Endothelial cell of umbilical vein (primary cell): Measurements from ENCODE around the gene POFUT2. TPM values are rescaled to one million over a fixed set of nuclear protein-coding genes. Genes with fewer than 3 reads are reported as not detected.

Experiments used
- BruUV-seq: library from RNA; stranded (reverse); fragments of 400-500 nt; replicated peaks from 2 replicates; lab custom pipeline; 2021; lab: Mats Ljungman, UMichigan
- CTCF ChIA-PET: fragments of 300-600, 350-600 bp; sonication (Branson Sonifier 250); formaldehyde crosslinking; loops from one replicate; lab custom pipeline; 2021; ENCODE audit warnings: antibody characterized with exemption, inconsistent platforms; lab: Charles Lee
- POLR2A ChIA-PET: fragments of 300-600, 350-600 bp; sonication (Branson Sonifier 250); formaldehyde crosslinking; loops from one replicate; lab custom pipeline; 2021; ENCODE audit warnings: antibody characterized with exemption, inconsistent platforms; lab: Charles Lee
- DNase-seq: peaks from one replicate; pipeline ENCODE4 v3.0.0-alpha.2; 2011; ENCODE audit warnings: low read depth, low spot score
- FAIRE-seq: peaks from 2 replicates; lab custom pipeline; 2011; peaks lifted over from hg19 to GRCh38; lab: Jason Lieb, UNC
- H2AFZ ChIP-seq: 2 replicates; pipeline ENCODE4 v1.6.0; 2012; ENCODE audit warnings: low read depth, low read length, control low read depth, inconsistent platforms
- H3K27ac ChIP-seq: 2 replicates; pipeline ENCODE4 v1.5.1; 2011; ENCODE audit warnings: low read depth, mild to moderate bottlenecking, control low read depth, low read length, moderate library complexity; ENCODE audit not compliant: insufficient read depth
- H3K27me3 ChIP-seq, 2 experiments: 2 replicates each; pipeline versions ENCODE4 v1.6.0 to v1.6.1; 2011; ENCODE audit warnings: low read length in 2 of 2, mixed read lengths in 1 of 2; ENCODE audit not compliant: control insufficient read depth in 2 of 2, insufficient read depth in 2 of 2
- H3K36me3 ChIP-seq, 2 experiments: 2 replicates in 1 of 2; 3 replicates in 1 of 2; pipeline ENCODE4 v1.5.1; 2011; ENCODE audit warnings: low read length in 2 of 2, mild to moderate bottlenecking in 1 of 2, moderate library complexity in 1 of 2; ENCODE audit not compliant: control insufficient read depth in 2 of 2, insufficient read depth in 2 of 2; ENCODE audit errors: extremely low read depth in 1 of 2
- H3K4me1 ChIP-seq: 3 replicates; pipeline ENCODE4 v1.5.1; 2011; ENCODE audit warnings: mild to moderate bottlenecking, low read length; ENCODE audit not compliant: control insufficient read depth, insufficient read depth; ENCODE audit errors: extremely low read depth
- H3K4me2 ChIP-seq: 2 replicates; pipeline ENCODE4 v1.6.1; 2011; ENCODE audit warnings: low read length, control low read depth, mixed read lengths; ENCODE audit not compliant: insufficient read depth
- H3K4me3 ChIP-seq, 3 experiments: fragments of 200-600 bp in 1 of 3; sonication (generic), shearing (Covaris generic) in 1 of 3; replicated peaks in 1 of 3; 2 replicates each; pipeline ENCODE4 v1.5.1; 2011 to 2016; ENCODE audit warnings: control low read depth in 3 of 3, low read length in 3 of 3, mild to moderate bottlenecking in 2 of 3, inconsistent platforms in 1 of 3, low read depth in 1 of 3, moderate library complexity in 1 of 3; ENCODE audit not compliant: insufficient read depth in 1 of 3
- H3K79me2 ChIP-seq: 2 replicates; pipeline ENCODE4 v1.6.0; 2012; ENCODE audit warnings: low read length, inconsistent platforms; ENCODE audit not compliant: control insufficient read depth, insufficient read depth
- H3K9ac ChIP-seq: replicated peaks from 2 replicates; pipeline ENCODE3; 2011; ENCODE audit warnings: low read length, control low read depth; ENCODE audit not compliant: insufficient read depth; ENCODE audit errors: extremely low read depth
- H3K9me1 ChIP-seq: replicated peaks from 3 replicates; pipeline ENCODE4 v1.6.0; 2011; ENCODE audit warnings: mild to moderate bottlenecking, low read length; ENCODE audit not compliant: control insufficient read depth, insufficient read depth; ENCODE audit errors: extremely low read depth
- H3K9me3 ChIP-seq: replicated peaks from 2 replicates; pipeline ENCODE4 v1.5.1; 2012; ENCODE audit warnings: low read length, inconsistent platforms; ENCODE audit not compliant: control insufficient read depth, insufficient read depth
- H4K20me1 ChIP-seq: replicated peaks from 2 replicates; pipeline ENCODE3; 2011; ENCODE audit warnings: mild to moderate bottlenecking, low read length; ENCODE audit not compliant: control insufficient read depth, insufficient read depth; ENCODE audit errors: extremely low read depth
- EZH2 ChIP-seq: IDR thresholded peaks from 2 replicates; pipeline ENCODE4 v1.6.1; 2012; ENCODE audit warnings: borderline replicate concordance, low read depth, mild to moderate bottlenecking, moderate library complexity, low read length, inconsistent platforms; ENCODE audit not compliant: severe bottlenecking
- FOS ChIP-seq: IDR thresholded peaks from 2 replicates; pipeline ENCODE4 v1.6.1; 2011; ENCODE audit warnings: mild to moderate bottlenecking, low read length, moderate library complexity, borderline replicate concordance; ENCODE audit not compliant: insufficient read depth
- GATA2 ChIP-seq: IDR thresholded peaks from 2 replicates; pipeline ENCODE4 v1.7.0; 2011; ENCODE audit warnings: low read depth, mild to moderate bottlenecking, moderate library complexity, mixed read lengths, low read length; ENCODE audit not compliant: insufficient read length, insufficient read depth
- JUN ChIP-seq: IDR thresholded peaks from 2 replicates; pipeline ENCODE4 v1.6.1; 2011; ENCODE audit warnings: borderline replicate concordance, low read depth; ENCODE audit not compliant: insufficient read length, insufficient read depth
- MYC ChIP-seq: IDR thresholded peaks from one replicate; pipeline ENCODE4 v1.6.1; 2011; ENCODE audit warnings: mild to moderate bottlenecking, low read depth, low read length
- POLR2A ChIP-seq: IDR thresholded peaks from 2 replicates; pipeline ENCODE4 v1.6.1; 2012; ENCODE audit warnings: low read depth, mild to moderate bottlenecking, control low read depth, low read length
- POLR2AphosphoS5 ChIP-seq: IDR thresholded peaks from 2 replicates; pipeline ENCODE4 v1.6.1; 2012; ENCODE audit warnings: low read depth, mild to moderate bottlenecking, control low read depth, low read length, moderate library complexity; ENCODE audit not compliant: insufficient read depth
- dilution Hi-C: fragments of 300-500 bp; cut with MboI; formaldehyde crosslinking; loops from one replicate; pipeline ENCODE4 v1.15.0; 2019; ENCODE audit warnings: low sequenced_read_pairs; ENCODE audit not compliant: extremely low pct_ligation_motif_present
- intact Hi-C: fragments of 100-400 bp; cut with micrococcal nuclease; formaldehyde crosslinking; loops from one replicate; pipeline ENCODE4 v1.10.0; 2022
- polyA plus RNA-seq, 4 experiments: library from polyadenylated mRNA; depleted of rRNA in 3 of 4; stranded (reverse) in 3 of 4; unstranded in 1 of 4; fragments of >200 nt; gene quantifications; 2 replicates each; pipeline versions ENCODE4 v1.2.1 to v1.2.3, GENCODE V29; 2011 to 2012; ENCODE audit warnings: missing spikeins in 1 of 4
- total RNA-seq: library from RNA; stranded (reverse); gene quantifications from 2 replicates; pipeline ENCODE4 v1.2.3, GENCODE V29; 2021
- TF ChIP-seq, protein P1 (sequence below), 2 donors: IDR thresholded peaks; 1 replicate in 1 of 2; 2 replicates in 1 of 2; pipeline ENCODE4 v1.5.1; 2011; ENCODE audit warnings: low read length in 2 of 2, mild to moderate bottlenecking in 2 of 2, moderate library complexity in 2 of 2, control low read depth in 1 of 2, inconsistent platforms in 1 of 2, low read depth in 1 of 2; ENCODE audit not compliant: insufficient read depth in 1 of 2; ENCODE audit errors: extremely low read depth in 1 of 2
- TF ChIP-seq, protein P2 (sequence below): IDR thresholded peaks from 2 replicates; pipeline ENCODE4 v1.6.1; 2011; ENCODE audit not compliant: insufficient read depth, insufficient read length

The POFUT2 gene
- total and polyA plus RNA-seq, 2 donors (not counting 3 experiments of a cell fraction or from before 2014, with no cell fraction given): 30.7 to 47.5 TPM

DNA sequence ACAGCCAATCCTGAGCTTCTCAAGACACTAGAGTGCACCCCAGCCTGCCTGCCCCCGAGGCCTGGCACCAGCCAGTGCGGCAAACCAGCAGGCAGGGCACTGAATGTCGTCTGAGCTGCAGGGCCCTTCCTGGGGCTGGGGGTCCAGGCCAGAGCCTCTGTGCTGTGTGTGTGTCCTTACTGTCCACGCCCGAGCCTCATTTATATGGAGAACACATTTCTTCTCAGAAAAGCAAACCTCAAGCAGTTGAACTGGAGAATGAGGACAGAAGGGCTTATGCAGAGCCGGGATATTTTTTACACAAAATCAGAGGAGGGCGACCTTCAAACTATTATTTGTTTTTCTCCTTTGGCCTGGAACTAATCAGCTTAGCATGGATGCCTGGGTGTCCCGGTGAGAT lies 52.7 kb downstream of the POFUT2 start:
- no TSS peak for BruUV-seq
- dilution Hi-C loops: no loop called here
- no peak overlapping the region for H3K4me3 ChIP-seq

DNA sequence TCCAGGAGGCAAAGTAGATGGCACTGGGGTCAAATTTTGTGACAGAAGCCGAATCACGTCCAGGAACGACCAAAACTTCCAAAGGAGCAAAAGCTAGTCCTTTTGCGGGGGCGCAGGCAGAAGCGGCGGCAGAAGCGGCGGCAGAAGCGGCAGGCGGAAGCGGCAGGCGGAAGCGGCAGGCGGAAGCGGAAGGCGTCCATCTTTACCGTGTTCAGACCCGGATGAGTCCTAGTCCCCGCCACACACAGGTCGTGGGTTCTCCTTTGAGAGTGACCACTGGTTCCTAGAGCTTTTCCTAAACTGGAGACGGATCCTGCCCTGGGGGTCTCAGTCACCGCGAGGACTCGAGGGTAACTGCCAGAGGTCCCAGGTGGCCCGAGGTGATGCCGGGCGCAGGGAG lies 53.6 kb downstream of the POFUT2 start:
- no peak for DNase-seq
- no peak overlapping the region for H3K4me3 ChIP-seq
- no peak overlapping the region for H2AFZ ChIP-seq
- ChIA-PET POLR2A (no interaction called here), CTCF (interaction anchor here (1.7 kb wide), 1 partner anchor 26 kb away, joined by 7 read pairs; no protein-coding TSS in a partner anchor)
- no peaks in the 10 kb centered on the region for H4K20me1 ChIP-seq
- no peaks in the 10 kb centered on the region for H3K36me3 ChIP-seq
- no peaks in the 10 kb centered on the region for H3K79me2 ChIP-seq
- no TSS peak for BruUV-seq
- H3K4me2 ChIP-seq: no peak overlapping the region
- peaks cover 8 to 26% of the 10 kb centered on the region in 2 experiments for H3K27me3 ChIP-seq
- intact Hi-C loops: no loop called here
- H3K9me3 ChIP-seq: no peaks in the 10 kb centered on the region
- no peaks in the 10 kb centered on the region for H3K9me1 ChIP-seq
- dilution Hi-C loops: no loop called here
- H3K4me1 ChIP-seq: no peaks in the 10 kb centered on the region
- TF ChIP-seq GATA2: no peak
- TF ChIP-seq POLR2A: no peak
- TF ChIP-seq, protein P1, sequence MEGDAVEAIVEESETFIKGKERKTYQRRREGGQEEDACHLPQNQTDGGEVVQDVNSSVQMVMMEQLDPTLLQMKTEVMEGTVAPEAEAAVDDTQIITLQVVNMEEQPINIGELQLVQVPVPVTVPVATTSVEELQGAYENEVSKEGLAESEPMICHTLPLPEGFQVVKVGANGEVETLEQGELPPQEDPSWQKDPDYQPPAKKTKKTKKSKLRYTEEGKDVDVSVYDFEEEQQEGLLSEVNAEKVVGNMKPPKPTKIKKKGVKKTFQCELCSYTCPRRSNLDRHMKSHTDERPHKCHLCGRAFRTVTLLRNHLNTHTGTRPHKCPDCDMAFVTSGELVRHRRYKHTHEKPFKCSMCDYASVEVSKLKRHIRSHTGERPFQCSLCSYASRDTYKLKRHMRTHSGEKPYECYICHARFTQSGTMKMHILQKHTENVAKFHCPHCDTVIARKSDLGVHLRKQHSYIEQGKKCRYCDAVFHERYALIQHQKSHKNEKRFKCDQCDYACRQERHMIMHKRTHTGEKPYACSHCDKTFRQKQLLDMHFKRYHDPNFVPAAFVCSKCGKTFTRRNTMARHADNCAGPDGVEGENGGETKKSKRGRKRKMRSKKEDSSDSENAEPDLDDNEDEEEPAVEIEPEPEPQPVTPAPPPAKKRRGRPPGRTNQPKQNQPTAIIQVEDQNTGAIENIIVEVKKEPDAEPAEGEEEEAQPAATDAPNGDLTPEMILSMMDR (IDR thresholded peaks at IDR 0.05; ENCODE audit: extremely low read depth in 1 of 2, insufficient read depth in 1 of 2, low read depth in 1 of 2, low read length in 2 of 2): no peak
- no peak for TF ChIP-seq MYC
- no peak for TF ChIP-seq FOS
- no peak for TF ChIP-seq JUN
- TF ChIP-seq, protein P2, sequence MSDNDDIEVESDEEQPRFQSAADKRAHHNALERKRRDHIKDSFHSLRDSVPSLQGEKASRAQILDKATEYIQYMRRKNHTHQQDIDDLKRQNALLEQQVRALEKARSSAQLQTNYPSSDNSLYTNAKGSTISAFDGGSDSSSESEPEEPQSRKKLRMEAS: no peak
- TF ChIP-seq POLR2AphosphoS5: no peak
- TF ChIP-seq EZH2: no peak
- H3K9ac ChIP-seq: no peak overlapping the region
- no peak for FAIRE-seq
- H3K27ac ChIP-seq: no peak overlapping the region

More for the DNA sequence above, 52.7 kb downstream of the POFUT2 start:
- Histone ChIP-seq H3K27ac (no peak overlapping the region), H3K79me2 (no peaks in the 10 kb centered on the region), H3K9ac (no peak overlapping the region), H3K36me3 (no peaks in the 10 kb centered on the region), H4K20me1 (no peaks in the 10 kb centered on the region), H3K4me1 (no peaks in the 10 kb centered on the region), H3K9me3 (no peaks in the 10 kb centered on the region), H3K27me3 (peaks cover 8 to 26% of the 10 kb centered on the region in 2 experiments), H3K9me1 (no peaks in the 10 kb centered on the region), H2AFZ (no peak overlapping the region), H3K4me2 (no peak overlapping the region)
- no peak for DNase-seq
- intact Hi-C loops: no loop called here
- no peak for FAIRE-seq
- TF ChIP-seq, protein P2: no peak
- TF ChIP-seq MYC (no peak), POLR2A (no peak), FOS (no peak), EZH2 (no peak), JUN (no peak)
- CTCF ChIA-PET: interaction anchor here (1.7 kb wide), 1 partner anchor 27 kb away, joined by 7 read pairs; no protein-coding TSS in a partner anchor
- POLR2A ChIA-PET: no interaction called here
